AG04450 (cell line): ENCODE measurements around the gene HOXA9. TPM values are rescaled to one million over a fixed set of nuclear protein-coding genes. Genes with fewer than 3 reads are reported as not detected.

ENCODE experiments used
- CTCF ChIA-PET: fragments of 300-600, 350-600 bp; formaldehyde crosslinking; extraction: SDS; loops from one replicate; lab custom pipeline; 2022; ENCODE audit warnings: antibody characterized with exemption, inconsistent platforms; lab: Charles Lee
- POLR2A ChIA-PET: fragments of 350-600 bp; formaldehyde crosslinking; extraction: SDS; loops from one replicate; lab custom pipeline; 2021; ENCODE audit warnings: antibody characterized with exemption, inconsistent platforms; lab: Yijun Ruan, JAX
- DNase-seq: peaks from one replicate; pipeline ENCODE4 v3.0.0-alpha.2; 2011; ENCODE audit warnings: low read depth, low spot score
- H3K27ac ChIP-seq: one replicate; pipeline ENCODE4 v1.5.1; 2012; ENCODE audit warnings: low read depth, low read length, control low read depth
- H3K27me3 ChIP-seq: one replicate; pipeline ENCODE4 v1.6.0; 2012; ENCODE audit warnings: low read length; ENCODE audit not compliant: control insufficient read depth, insufficient read depth
- H3K4me3 ChIP-seq: 2 replicates; pipeline ENCODE4 v1.5.1; 2011; ENCODE audit warnings: mild to moderate bottlenecking, low read depth, low read length, control low read depth
- H3K9me3 ChIP-seq: 2 replicates; pipeline ENCODE4 v1.5.1; 2012; ENCODE audit warnings: low read length; ENCODE audit not compliant: control insufficient read depth, insufficient read depth
- polyA plus RNA-seq: library from polyadenylated mRNA; depleted of rRNA; stranded (reverse); fragments of >200 nt; gene quantifications from 2 replicates; pipeline ENCODE4 v1.2.3, GENCODE V29; 2011
- TF ChIP-seq, protein P1 (sequence below): IDR thresholded peaks from 2 replicates; pipeline ENCODE4 v1.5.1; 2011; ENCODE audit warnings: low read depth, low read length, control low read depth, inconsistent platforms

The HOXA9 gene
- polyA plus RNA-seq, 1 experiment, result 1.5 TPM

DNA sequence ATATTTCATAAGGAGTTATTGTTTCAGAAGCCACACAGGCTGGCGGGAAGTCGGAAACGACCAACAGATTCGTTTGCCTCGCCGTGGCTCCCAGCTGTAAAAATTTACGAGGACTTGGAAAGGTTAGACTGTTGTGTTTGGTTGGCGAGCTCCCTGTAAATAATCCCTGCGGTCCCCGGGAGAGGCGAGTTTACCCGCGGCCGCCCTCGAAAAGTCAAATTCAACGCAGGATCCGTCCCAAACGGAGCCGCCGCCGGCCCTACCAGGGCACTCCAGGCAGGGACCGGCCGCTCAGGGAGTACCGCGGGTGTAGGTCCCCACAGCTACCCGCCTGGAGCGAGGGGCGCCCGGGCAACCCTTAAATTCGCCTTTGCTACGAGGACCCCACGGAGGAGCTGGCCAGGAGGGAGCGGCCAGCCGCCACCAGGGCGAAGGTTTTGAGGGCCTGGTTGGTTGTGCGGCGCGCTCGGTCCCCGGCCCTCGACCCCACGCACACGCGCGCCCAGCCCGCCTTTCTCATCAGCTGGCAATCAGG is 726 bp upstream of the HOXA9 start:
- Histone ChIP-seq H3K27me3 (peaks cover 72% of the 10 kb centered on the region), H3K4me3 (peak overlapping the region; percentile 58; the same call in 1 of the 2 replicates), H3K9me3 (peaks cover 24% of the 10 kb centered on the region; the same call in 1 of the 2 replicates), H3K27ac (no peak overlapping the region)
- ChIA-PET CTCF (interaction anchor here (0.6 to 2.0 kb wide), 3 partner anchors 14 to 1273 kb away, joined by 3 to 16 read pairs (median 5); no protein-coding TSS in a partner anchor), POLR2A (no interaction called here)
- DNase-seq, result no peak
- TF ChIP-seq, protein P1, sequence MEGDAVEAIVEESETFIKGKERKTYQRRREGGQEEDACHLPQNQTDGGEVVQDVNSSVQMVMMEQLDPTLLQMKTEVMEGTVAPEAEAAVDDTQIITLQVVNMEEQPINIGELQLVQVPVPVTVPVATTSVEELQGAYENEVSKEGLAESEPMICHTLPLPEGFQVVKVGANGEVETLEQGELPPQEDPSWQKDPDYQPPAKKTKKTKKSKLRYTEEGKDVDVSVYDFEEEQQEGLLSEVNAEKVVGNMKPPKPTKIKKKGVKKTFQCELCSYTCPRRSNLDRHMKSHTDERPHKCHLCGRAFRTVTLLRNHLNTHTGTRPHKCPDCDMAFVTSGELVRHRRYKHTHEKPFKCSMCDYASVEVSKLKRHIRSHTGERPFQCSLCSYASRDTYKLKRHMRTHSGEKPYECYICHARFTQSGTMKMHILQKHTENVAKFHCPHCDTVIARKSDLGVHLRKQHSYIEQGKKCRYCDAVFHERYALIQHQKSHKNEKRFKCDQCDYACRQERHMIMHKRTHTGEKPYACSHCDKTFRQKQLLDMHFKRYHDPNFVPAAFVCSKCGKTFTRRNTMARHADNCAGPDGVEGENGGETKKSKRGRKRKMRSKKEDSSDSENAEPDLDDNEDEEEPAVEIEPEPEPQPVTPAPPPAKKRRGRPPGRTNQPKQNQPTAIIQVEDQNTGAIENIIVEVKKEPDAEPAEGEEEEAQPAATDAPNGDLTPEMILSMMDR, result no peak

DNA sequence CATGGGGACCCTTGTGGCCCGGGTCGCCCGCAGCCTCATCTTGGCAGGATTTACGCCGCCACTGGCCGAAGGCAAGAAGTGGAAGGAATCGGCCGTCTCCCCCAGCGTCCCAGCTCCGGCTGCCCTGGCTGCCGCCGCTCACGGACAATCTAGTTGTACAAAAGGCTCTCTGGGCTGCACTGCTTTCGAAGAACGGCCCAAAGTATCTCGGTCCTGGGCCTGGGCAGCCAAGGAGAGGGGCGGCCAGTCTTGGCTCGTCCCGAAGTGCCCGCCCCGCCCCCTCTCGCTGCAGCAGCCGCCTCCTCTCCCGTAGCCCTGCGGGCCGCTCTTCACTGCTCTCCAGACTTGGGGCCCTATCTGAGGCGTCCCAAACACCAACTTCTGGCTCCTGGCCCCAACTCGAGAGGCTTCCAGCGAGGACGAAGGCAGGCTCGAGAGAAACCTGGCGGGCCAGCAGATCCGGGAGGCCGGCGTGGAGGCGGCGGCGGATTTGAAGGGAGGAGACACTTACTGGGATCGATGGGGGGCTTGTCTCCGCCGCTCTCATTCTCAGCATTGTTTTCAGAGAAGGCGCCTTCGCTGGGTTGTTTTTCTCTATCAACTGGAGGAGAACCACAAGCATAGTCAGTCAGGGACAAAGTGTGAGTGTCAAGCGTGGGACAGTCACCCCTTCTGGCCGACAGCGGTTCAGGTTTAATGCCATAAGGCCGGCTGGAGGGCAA is 809 bp downstream of the HOXA9 start:
- Histone ChIP-seq H3K27me3 (peaks cover 62% of the 10 kb centered on the region), H3K4me3 (peak overlapping the region; percentile 58), H3K27ac (no peak overlapping the region), H3K9me3 (peaks cover 28% of the 10 kb centered on the region; the same call in 1 of the 2 replicates)
- no peak for DNase-seq
- CTCF ChIA-PET, result no interaction called here
- POLR2A ChIA-PET, result no interaction called here
- TF ChIP-seq, protein P1, result peak; percentile 18; the same call in 1 of the 2 replicates

DNA sequence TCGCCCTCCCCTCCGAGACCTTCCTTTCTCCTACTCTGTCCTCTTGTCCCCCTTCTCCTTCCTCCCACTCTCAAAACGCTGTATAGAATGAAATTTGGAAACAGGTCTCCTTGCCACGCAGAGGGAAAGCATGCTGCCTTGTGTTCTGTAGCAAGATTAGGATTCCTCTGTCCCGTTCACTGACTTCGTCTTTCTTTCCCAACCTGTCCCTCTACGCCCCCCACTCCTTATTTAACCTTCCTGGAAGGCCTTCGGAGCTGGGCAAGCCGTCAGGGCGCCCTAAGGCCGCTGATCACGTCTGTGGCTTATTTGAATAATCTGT is 1.3 kb downstream of the HOXA9 start:
- peaks cover 26% of the 10 kb centered on the region; the same call in 1 of the 2 replicates for H3K9me3 ChIP-seq
- ChIA-PET CTCF (interaction anchor here (3.7 to 3.8 kb wide), 2 partner anchors 483 to 793 kb away, joined by 30 to 171 read pairs; no protein-coding TSS in a partner anchor), POLR2A (no interaction called here)
- H3K4me3 ChIP-seq, result peak overlapping the region; percentile 58
- no peak overlapping the region for H3K27ac ChIP-seq
- TF ChIP-seq, protein P1, result no peak
- H3K27me3 ChIP-seq, result peaks cover 57% of the 10 kb centered on the region
- DNase-seq, result no peak

GRCh38 chr7:27163288-27164044 is 1.9 kb downstream of the HOXA9 start:
- DNase-seq, result no peak
- TF ChIP-seq, protein P1, result no peak
- Histone ChIP-seq H3K9me3 (peaks cover 25% of the 10 kb centered on the region; the same call in 1 of the 2 replicates), H3K4me3 (no peak overlapping the region), H3K27me3 (peaks cover 52% of the 10 kb centered on the region), H3K27ac (no peak overlapping the region)
- ChIA-PET CTCF (interaction anchor here (0.6 to 3.8 kb wide), 9 partner anchors 10 to 1270 kb away, joined by 3 to 171 read pairs (median 21); no protein-coding TSS in a partner anchor), POLR2A (no interaction called here)
